DMS 273 treated with DMSO at 0.1 percent for 48 hours (cell line): Measurements from ENCODE around the gene ZNF879.

ENCODE experiments used
- DNase-seq: peaks from one replicate; lab custom pipeline; 2025; lab: John Stamatoyannopoulos, UW

The ZNF879 gene

GRCh38 chr5:179008667-179009066 lies 14.9 kb upstream of the ZNF879 start:
- DNase-seq, result no peak

- no peak for DNase-seq
Observed at GRCh38 chr5:179033004-179033580, 9.5 kb downstream of the ZNF879 start.

GRCh38 chr5:179044765-179045164 lies 21.2 kb downstream of the ZNF879 start:
- no peak for DNase-seq

GRCh38 chr5:179051784-179052183 lies 28.2 kb downstream of the ZNF879 start:
- no peak for DNase-seq

GRCh38 chr5:179054036-179054785 lies 30.6 kb downstream of the ZNF879 start:
- no peak for DNase-seq

- no peak for DNase-seq
Observed at GRCh38 chr5:179054876-179055275, 31.3 kb downstream of the ZNF879 start.

- no peak for DNase-seq
Observed at GRCh38 chr5:179055436-179055835, 31.8 kb downstream of the ZNF879 start.

- DNase-seq, result no peak
Observed at GRCh38 chr5:179055841-179056240, 32.2 kb downstream of the ZNF879 start.

GRCh38 chr5:179060116-179061008 lies 36.8 kb downstream of the ZNF879 start, which contains the start of gene ZNF354C:
TSS of gene ZNF354C (plus strand) at chr5:179060373. CDS start at chr5:179062069, 1,696 bp downstream.
- DNase-seq, result peak; percentile 87

- DNase-seq, result no peak
Observed at GRCh38 chr5:179061025-179061424, 37.4 kb downstream of the ZNF879 start.

GRCh38 chr5:179065703-179066102 lies 42.1 kb downstream of the ZNF879 start:
- DNase-seq, result no peak

GRCh38 chr5:179079165-179079987 lies 55.8 kb downstream of the ZNF879 start:
- no peak for DNase-seq

GRCh38 chr5:179080724-179081123 lies 57.1 kb downstream of the ZNF879 start:
- DNase-seq, result no peak
